GM23248 (cell line): ENCODE data around the gene ZNF165.

Source experiments
- EZH2 ChIP-seq: fragments of 200-600 bp; sonication (generic); IDR thresholded peaks from 2 replicates; pipeline ENCODE4 v1.6.1; 2018; ENCODE audit warnings: antibody characterized with exemption, mild to moderate bottlenecking; ENCODE audit not compliant: insufficient read depth, poor library complexity, severe bottlenecking
- EZH2phosphoT487 ChIP-seq: fragments of 200-600 bp; sonication (generic); IDR thresholded peaks from 2 replicates; pipeline ENCODE4 v1.6.1; 2018; ENCODE audit warnings: antibody characterized with exemption, moderate library complexity, mild to moderate bottlenecking, low read depth; ENCODE audit not compliant: insufficient read depth

DNA sequence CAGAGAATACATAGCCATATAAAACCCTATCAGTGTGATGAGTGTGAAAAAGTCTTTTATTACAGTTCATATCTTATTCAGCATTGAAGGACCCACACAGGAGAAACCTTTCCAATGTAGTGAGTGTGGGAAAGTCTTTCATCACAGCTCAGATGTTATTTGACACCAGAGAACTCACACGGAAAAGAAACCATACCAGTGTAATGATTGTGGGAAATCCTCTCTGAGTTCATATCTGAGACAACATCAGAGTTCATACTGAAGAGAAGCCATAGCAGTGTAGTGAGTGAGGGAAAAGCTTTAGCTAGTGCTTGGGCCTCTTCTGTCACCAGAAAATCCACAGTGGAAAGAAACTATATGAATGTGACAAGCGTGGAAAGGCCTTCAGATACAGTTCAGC is 35.4 kb downstream of the ZNF165 start:
- TF ChIP-seq EZH2, result no peak
- no peak for TF ChIP-seq EZH2phosphoT487
